ENCODE results near the gene NEDD4. TPM values are rescaled to one million over a fixed set of nuclear protein-coding genes. Genes with fewer than 3 reads are reported as not detected.
"Not testable (repeated sequence)": the region's sequence is repeated elsewhere in the genome, so short reads cannot be mapped to it uniquely, and the experiment has no call there.

Gene NEDD4
- total RNA-seq, 2 donors from 2014 or later, result 10.4 to 16.5 TPM

- H3K27ac Mint-ChIP-seq, result no peak overlapping the region
Measured at GRCh38 chr15:55856506-55857164, 136.8 kb downstream of the NEDD4 start.

GRCh38 chr15:55853134-55853533 lies 140.3 kb downstream of the NEDD4 start:
- Histone ChIP-seq H3K4me1 (ENCODE audit: control insufficient read depth, insufficient read depth, low read length) (no peaks in the 10 kb centered on the region), H3K27me3 (ENCODE audit: control insufficient read depth, insufficient read depth, low read length, poor library complexity, severe bottlenecking) (peaks cover 18% of the 10 kb centered on the region), H3K4me3 (ENCODE audit: low read length) (no peak overlapping the region), H3K27ac (ENCODE audit: low read depth, low read length) (no peak overlapping the region), H3K9ac (ENCODE audit: extremely low read depth, low read length, poor library complexity, severe bottlenecking) (no peak overlapping the region), H3K9me3 (ENCODE audit: control insufficient read depth, low read length) (no peaks in the 10 kb centered on the region), H3K36me3 (ENCODE audit: control insufficient read depth, insufficient read depth, low read length) (no peaks in the 10 kb centered on the region)
- H3K4me1 Mint-ChIP-seq, result no peaks in the 10 kb centered on the region
- WGBS, 2 experiments (ENCODE audit: insufficient coverage in 1 of 2, insufficient read length in 1 of 2), result 84 to 100% methylated on average over 2 to 4 of the region's 4 CpGs
- no peak for DNase-seq
- H3K27ac Mint-ChIP-seq, result no peak overlapping the region
- H3K4me3 Mint-ChIP-seq, result no peak overlapping the region
- H3K36me3 Mint-ChIP-seq (ENCODE audit: low read depth), result peaks cover 3% of the 10 kb centered on the region
- no peak for TF ChIP-seq CTCF (conservative IDR thresholded peaks at IDR 0.05)
- H3K9me3 Mint-ChIP-seq, result no peaks in the 10 kb centered on the region
- no peaks in the 10 kb centered on the region for H3K27me3 Mint-ChIP-seq (ENCODE audit: insufficient read depth)

More at GRCh38 chr15:55856506-55857164, 136.8 kb downstream of the NEDD4 start:
- Histone ChIP-seq H3K27ac (ENCODE audit: low read depth, low read length) (no peak overlapping the region), H3K4me3 (ENCODE audit: low read length) (no peak overlapping the region), H3K9me3 (ENCODE audit: control insufficient read depth, low read length) (no peaks in the 10 kb centered on the region), H3K4me1 (ENCODE audit: control insufficient read depth, insufficient read depth, low read length) (no peaks in the 10 kb centered on the region), H3K9ac (ENCODE audit: extremely low read depth, low read length, poor library complexity, severe bottlenecking) (no peak overlapping the region), H3K27me3 (ENCODE audit: control insufficient read depth, insufficient read depth, low read length, poor library complexity, severe bottlenecking) (peaks cover 18% of the 10 kb centered on the region), H3K36me3 (ENCODE audit: control insufficient read depth, insufficient read depth, low read length) (no peaks in the 10 kb centered on the region)
- 79% methylated on average over 3 to 4 of the region's 4 CpGs for WGBS, 2 experiments (ENCODE audit: insufficient coverage in 1 of 2, insufficient read length in 1 of 2)
- Mint-ChIP-seq H3K9me3 (no peaks in the 10 kb centered on the region), H3K27me3 (ENCODE audit: insufficient read depth) (no peaks in the 10 kb centered on the region), H3K36me3 (ENCODE audit: low read depth) (peaks cover 13% of the 10 kb centered on the region), H3K4me3 (no peak overlapping the region), H3K4me1 (no peaks in the 10 kb centered on the region)
- DNase-seq, result no peak
- no peak for TF ChIP-seq CTCF (conservative IDR thresholded peaks at IDR 0.05)

- H3K4me1 Mint-ChIP-seq, result peaks cover 1% of the 10 kb centered on the region
- WGBS, 2 experiments (ENCODE audit: insufficient coverage in 1 of 2, insufficient read length in 1 of 2), result 66 to 72% methylated on average over 5 of the region's 5 CpGs
Measured at GRCh38 chr15:55846116-55846707, 147.2 kb downstream of the NEDD4 start.

GRCh38 chr15:55842897-55843296 lies 150.5 kb downstream of the NEDD4 start:
- not testable (repeated sequence) for H3K4me3 ChIP-seq (ENCODE audit: low read length); H3K27ac ChIP-seq (ENCODE audit: low read depth, low read length); H3K4me1 Mint-ChIP-seq; H3K9ac ChIP-seq (ENCODE audit: extremely low read depth, low read length, poor library complexity, severe bottlenecking); H3K36me3 ChIP-seq (ENCODE audit: control insufficient read depth, insufficient read depth, low read length); H3K27ac Mint-ChIP-seq; H3K4me3 Mint-ChIP-seq; DNase-seq; H3K4me1 ChIP-seq (ENCODE audit: control insufficient read depth, insufficient read depth, low read length)
- Mint-ChIP-seq H3K9me3 (peaks cover 20% of the 10 kb centered on the region), H3K36me3 (ENCODE audit: low read depth) (peaks cover 33% of the 10 kb centered on the region), H3K27me3 (ENCODE audit: insufficient read depth) (peaks cover 56% of the 10 kb centered on the region)
- peaks cover 76% of the 10 kb centered on the region for H3K27me3 ChIP-seq (ENCODE audit: control insufficient read depth, insufficient read depth, low read length, poor library complexity, severe bottlenecking)
- peaks cover 30% of the 10 kb centered on the region for H3K9me3 ChIP-seq (ENCODE audit: control insufficient read depth, low read length)
- 94 to 98% methylated on average over 4 of the region's 4 CpGs for WGBS, 2 experiments (ENCODE audit: insufficient coverage in 1 of 2, insufficient read length in 1 of 2)

More at GRCh38 chr15:55846116-55846707, 147.2 kb downstream of the NEDD4 start:
- Histone ChIP-seq H3K27ac (ENCODE audit: low read depth, low read length) (no peak overlapping the region), H3K4me3 (ENCODE audit: low read length) (no peak overlapping the region), H3K27me3 (ENCODE audit: control insufficient read depth, insufficient read depth, low read length, poor library complexity, severe bottlenecking) (peaks cover 44% of the 10 kb centered on the region), H3K9me3 (ENCODE audit: control insufficient read depth, low read length) (peaks cover 20% of the 10 kb centered on the region), H3K36me3 (ENCODE audit: control insufficient read depth, insufficient read depth, low read length) (peaks cover 3% of the 10 kb centered on the region), H3K4me1 (ENCODE audit: control insufficient read depth, insufficient read depth, low read length) (no peaks in the 10 kb centered on the region), H3K9ac (ENCODE audit: extremely low read depth, low read length, poor library complexity, severe bottlenecking) (no peak overlapping the region)
- peaks cover 17% of the 10 kb centered on the region for H3K9me3 Mint-ChIP-seq
- no peak overlapping the region for H3K4me3 Mint-ChIP-seq
- peaks cover 32% of the 10 kb centered on the region for H3K27me3 Mint-ChIP-seq (ENCODE audit: insufficient read depth)
- peaks cover 24% of the 10 kb centered on the region for H3K36me3 Mint-ChIP-seq (ENCODE audit: low read depth)
- H3K27ac Mint-ChIP-seq, result no peak overlapping the region
- DNase-seq, result peak; percentile 84
- peak; percentile 95 for TF ChIP-seq CTCF (conservative IDR thresholded peaks at IDR 0.05)
